K562 (cell line): ENCODE measurements around the gene KRTAP10-9. TPM values are rescaled to one million over a fixed set of nuclear protein-coding genes. Genes with fewer than 3 reads are reported as not detected.

Source experiments
- ZNF354B ChIP-seq: fragments of 250-450 bp; sonication (Bioruptor Pico); IDR thresholded peaks from 2 replicates; pipeline ENCODE4 v1.4.0; 2020
- ZNF445 ChIP-seq: fragments of 250-450 bp; sonication (Bioruptor Pico); IDR thresholded peaks from 2 replicates; pipeline ENCODE4 v1.4.0; 2020; ENCODE audit warnings: low read depth, mild to moderate bottlenecking, moderate library complexity
- polyA plus RNA-seq, 8 experiments: library from polyadenylated mRNA; depleted of rRNA in 4 of 8; stranded (reverse) in 5 of 8; unstranded in 3 of 8; fragments of >200 nt; fragmentation: Nextera tagmentation in 2 of 8; fragmentation: Illumina TruSeq in 1 of 8; extraction: Ambion mirVana in 2 of 8; extraction: Trizol in 1 of 8; gene quantifications; 2 replicates each; pipeline versions ENCODE4 v1.2.1 to v1.2.3, GENCODE V29; 2011 to 2014; ENCODE audit warnings: inconsistent platforms in 1 of 8, missing spikeins in 1 of 8
- total RNA-seq, 7 experiments: library from RNA; depleted of rRNA in 6 of 7; stranded (reverse); fragments of >200 nt in 6 of 7; fragmentation: Illumina TruSeq in 2 of 7; extraction: Trizol in 2 of 7; gene quantifications; 2 replicates each; pipeline versions ENCODE4 v1.2.1 to v1.2.3, GENCODE V29; 2011 to 2021; ENCODE audit warnings: low replicate concordance in 1 of 7
- TF ChIP-seq, protein P1 (sequence below): sonication (generic); formaldehyde crosslinking; IDR thresholded peaks from 2 replicates; pipeline ENCODE4 v1.8.0; 2022; ENCODE audit warnings: mild to moderate bottlenecking, missing genetic modification reagents
- TF ChIP-seq, protein P2 (sequence below): sonication (generic); formaldehyde crosslinking; IDR thresholded peaks from 2 replicates; pipeline ENCODE4 v1.8.0; 2022; ENCODE audit warnings: mild to moderate bottlenecking, missing genetic modification reagents

The KRTAP10-9 gene
- total and polyA plus RNA-seq, 9 of the 15 experiments (the other 6 are each of a cell fraction or from before 2014, with no cell fraction given) = not detected

DNA sequence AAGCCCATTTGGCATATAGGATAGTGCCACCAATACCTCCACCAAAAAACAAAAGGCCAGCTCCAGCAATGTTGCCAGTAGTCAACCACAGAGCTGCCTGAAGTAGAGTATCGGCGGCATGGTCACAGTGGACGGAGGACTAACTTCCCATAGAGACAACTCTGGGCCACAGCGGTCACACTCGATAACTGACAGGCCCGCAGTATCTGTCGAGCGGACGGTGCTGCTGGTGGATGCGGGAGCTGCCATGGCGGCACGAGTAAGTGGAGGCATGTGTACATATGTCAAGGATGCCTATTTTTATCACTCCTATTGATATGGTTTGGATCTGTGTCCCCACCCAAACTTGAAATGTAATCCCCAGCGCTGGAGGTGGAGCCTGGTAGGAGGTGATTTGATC lies 51.0 kb downstream of the KRTAP10-9 start (continued):
- TF ChIP-seq, protein P1, sequence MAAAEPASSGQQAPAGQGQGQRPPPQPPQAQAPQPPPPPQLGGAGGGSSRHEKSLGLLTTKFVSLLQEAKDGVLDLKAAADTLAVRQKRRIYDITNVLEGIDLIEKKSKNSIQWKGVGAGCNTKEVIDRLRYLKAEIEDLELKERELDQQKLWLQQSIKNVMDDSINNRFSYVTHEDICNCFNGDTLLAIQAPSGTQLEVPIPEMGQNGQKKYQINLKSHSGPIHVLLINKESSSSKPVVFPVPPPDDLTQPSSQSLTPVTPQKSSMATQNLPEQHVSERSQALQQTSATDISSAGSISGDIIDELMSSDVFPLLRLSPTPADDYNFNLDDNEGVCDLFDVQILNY (CRISPR knock-in tag) = no peak
- TF ChIP-seq ZNF354B (CRISPR knock-in tag) (no peak), ZNF445 (CRISPR knock-in tag) (no peak)
- TF ChIP-seq, protein P2, sequence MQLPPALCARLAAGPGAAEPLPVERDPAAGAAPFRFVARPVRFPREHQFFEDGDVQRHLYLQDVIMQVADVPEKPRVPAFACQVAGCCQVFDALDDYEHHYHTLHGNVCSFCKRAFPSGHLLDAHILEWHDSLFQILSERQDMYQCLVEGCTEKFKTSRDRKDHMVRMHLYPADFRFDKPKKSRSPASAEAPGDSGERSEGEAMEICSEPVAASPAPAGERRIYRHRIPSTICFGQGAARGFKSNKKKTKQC (CRISPR knock-in tag) = no peak

Other genes with a start within 250 kb of the KRTAP10-9 start
Only the 7 nearest of the 20 such genes appear.
- gene KRTAP10-6, start 34.6 kb upstream of the KRTAP10-9 start, total RNA-seq (2014; rRNA removed) = not detected in 2 replicates
- not detected in 2 replicates for gene KRTAP10-6, start 34.6 kb upstream of the KRTAP10-9 start, total RNA-seq (2014; rRNA removed; fragmentation: Illumina TruSeq; extraction: Trizol)
- gene KRTAP10-6, start 34.6 kb upstream of the KRTAP10-9 start, total RNA-seq (2015; rRNA removed; fragmentation: Illumina TruSeq; extraction: Trizol) = not detected in 2 replicates
- not detected in 2 replicates for gene KRTAP10-6, start 34.6 kb upstream of the KRTAP10-9 start, total RNA-seq (2021)
- gene KRTAP10-6, start 34.6 kb upstream of the KRTAP10-9 start, polyA plus RNA-seq (2011; rRNA removed) = not detected in 2 replicates
- not detected in 2 replicates for gene KRTAP10-6, start 34.6 kb upstream of the KRTAP10-9 start, polyA plus RNA-seq (2014; fragmentation: Illumina TruSeq; extraction: Trizol)
- not detected for gene KRTAP10-6, start 34.6 kb upstream of the KRTAP10-9 start, polyA plus RNA-seq (2014; fragmentation: Nextera tagmentation; extraction: Ambion mirVana)
- gene KRTAP10-6, start 34.6 kb upstream of the KRTAP10-9 start, polyA plus RNA-seq (2014; rRNA removed) = not detected in 2 replicates
- not detected in 2 replicates for gene KRTAP10-7, start 26.5 kb upstream of the KRTAP10-9 start, total RNA-seq (2014; rRNA removed)
- not detected in 2 replicates for gene KRTAP10-7, start 26.5 kb upstream of the KRTAP10-9 start, total RNA-seq (2014; rRNA removed; fragmentation: Illumina TruSeq; extraction: Trizol)
- not detected in 2 replicates for gene KRTAP10-7, start 26.5 kb upstream of the KRTAP10-9 start, total RNA-seq (2015; rRNA removed; fragmentation: Illumina TruSeq; extraction: Trizol)
- not detected in 2 replicates for gene KRTAP10-7, start 26.5 kb upstream of the KRTAP10-9 start, total RNA-seq (2021)
- not detected in 2 replicates for gene KRTAP10-7, start 26.5 kb upstream of the KRTAP10-9 start, polyA plus RNA-seq (2011; rRNA removed)
- not detected in 2 replicates for gene KRTAP10-7, start 26.5 kb upstream of the KRTAP10-9 start, polyA plus RNA-seq (2014; fragmentation: Illumina TruSeq; extraction: Trizol)
- not detected for gene KRTAP10-7, start 26.5 kb upstream of the KRTAP10-9 start, polyA plus RNA-seq (2014; fragmentation: Nextera tagmentation; extraction: Ambion mirVana)
- gene KRTAP10-7, start 26.5 kb upstream of the KRTAP10-9 start, polyA plus RNA-seq (2014; rRNA removed) = not detected in 2 replicates
- gene KRTAP10-8, start 15.0 kb upstream of the KRTAP10-9 start, total RNA-seq (2014; rRNA removed) = not detected in 2 replicates
- gene KRTAP10-8, start 15.0 kb upstream of the KRTAP10-9 start, total RNA-seq (2014; rRNA removed; fragmentation: Illumina TruSeq; extraction: Trizol) = not detected in 2 replicates
- gene KRTAP10-8, start 15.0 kb upstream of the KRTAP10-9 start, total RNA-seq (2015; rRNA removed; fragmentation: Illumina TruSeq; extraction: Trizol) = not detected in 2 replicates
- gene KRTAP10-8, start 15.0 kb upstream of the KRTAP10-9 start, total RNA-seq (2021) = not detected in 2 replicates
- not detected in 2 replicates for gene KRTAP10-8, start 15.0 kb upstream of the KRTAP10-9 start, polyA plus RNA-seq (2011; rRNA removed)
- gene KRTAP10-8, start 15.0 kb upstream of the KRTAP10-9 start, polyA plus RNA-seq (2014; fragmentation: Illumina TruSeq; extraction: Trizol) = not detected in 2 replicates
- gene KRTAP10-8, start 15.0 kb upstream of the KRTAP10-9 start, polyA plus RNA-seq (2014; fragmentation: Nextera tagmentation; extraction: Ambion mirVana) = not detected
- gene KRTAP10-8, start 15.0 kb upstream of the KRTAP10-9 start, polyA plus RNA-seq (2014; rRNA removed) = not detected in 2 replicates
- gene KRTAP10-10, start 10.3 kb downstream of the KRTAP10-9 start, total RNA-seq (2014; rRNA removed) = not detected in 2 replicates
- gene KRTAP10-10, start 10.3 kb downstream of the KRTAP10-9 start, total RNA-seq (2014; rRNA removed; fragmentation: Illumina TruSeq; extraction: Trizol) = not detected in 2 replicates
- gene KRTAP10-10, start 10.3 kb downstream of the KRTAP10-9 start, total RNA-seq (2015; rRNA removed; fragmentation: Illumina TruSeq; extraction: Trizol) = not detected in 2 replicates
- not detected in 2 replicates for gene KRTAP10-10, start 10.3 kb downstream of the KRTAP10-9 start, total RNA-seq (2021)
- not detected in 2 replicates for gene KRTAP10-10, start 10.3 kb downstream of the KRTAP10-9 start, polyA plus RNA-seq (2011; rRNA removed)
- not detected in 2 replicates for gene KRTAP10-10, start 10.3 kb downstream of the KRTAP10-9 start, polyA plus RNA-seq (2014; fragmentation: Illumina TruSeq; extraction: Trizol)
- not detected for gene KRTAP10-10, start 10.3 kb downstream of the KRTAP10-9 start, polyA plus RNA-seq (2014; fragmentation: Nextera tagmentation; extraction: Ambion mirVana)
- not detected in 2 replicates for gene KRTAP10-10, start 10.3 kb downstream of the KRTAP10-9 start, polyA plus RNA-seq (2014; rRNA removed)
- gene KRTAP10-11, start 19.3 kb downstream of the KRTAP10-9 start, total RNA-seq (2014; rRNA removed) = not detected in 2 replicates
- gene KRTAP10-11, start 19.3 kb downstream of the KRTAP10-9 start, total RNA-seq (2014; rRNA removed; fragmentation: Illumina TruSeq; extraction: Trizol) = not detected in 2 replicates
- not detected in 2 replicates for gene KRTAP10-11, start 19.3 kb downstream of the KRTAP10-9 start, total RNA-seq (2015; rRNA removed; fragmentation: Illumina TruSeq; extraction: Trizol)
- not detected in 2 replicates for gene KRTAP10-11, start 19.3 kb downstream of the KRTAP10-9 start, total RNA-seq (2021)
- not detected in 2 replicates for gene KRTAP10-11, start 19.3 kb downstream of the KRTAP10-9 start, polyA plus RNA-seq (2011; rRNA removed)
- gene KRTAP10-11, start 19.3 kb downstream of the KRTAP10-9 start, polyA plus RNA-seq (2014; fragmentation: Illumina TruSeq; extraction: Trizol) = not detected in 2 replicates
- not detected for gene KRTAP10-11, start 19.3 kb downstream of the KRTAP10-9 start, polyA plus RNA-seq (2014; fragmentation: Nextera tagmentation; extraction: Ambion mirVana)
- not detected in 2 replicates for gene KRTAP10-11, start 19.3 kb downstream of the KRTAP10-9 start, polyA plus RNA-seq (2014; rRNA removed)
- gene KRTAP12-4, start 27.6 kb downstream of the KRTAP10-9 start, total RNA-seq (2014; rRNA removed) = not detected in 2 replicates
- gene KRTAP12-4, start 27.6 kb downstream of the KRTAP10-9 start, total RNA-seq (2014; rRNA removed; fragmentation: Illumina TruSeq; extraction: Trizol) = not detected in 2 replicates
- not detected in 2 replicates for gene KRTAP12-4, start 27.6 kb downstream of the KRTAP10-9 start, total RNA-seq (2015; rRNA removed; fragmentation: Illumina TruSeq; extraction: Trizol)
- not detected in 2 replicates for gene KRTAP12-4, start 27.6 kb downstream of the KRTAP10-9 start, total RNA-seq (2021)
- gene KRTAP12-4, start 27.6 kb downstream of the KRTAP10-9 start, polyA plus RNA-seq (2011; rRNA removed) = not detected in 2 replicates
- not detected in 2 replicates for gene KRTAP12-4, start 27.6 kb downstream of the KRTAP10-9 start, polyA plus RNA-seq (2014; fragmentation: Illumina TruSeq; extraction: Trizol)
- gene KRTAP12-4, start 27.6 kb downstream of the KRTAP10-9 start, polyA plus RNA-seq (2014; fragmentation: Nextera tagmentation; extraction: Ambion mirVana) = not detected
- gene KRTAP12-4, start 27.6 kb downstream of the KRTAP10-9 start, polyA plus RNA-seq (2014; rRNA removed) = not detected in 2 replicates
- not detected in 2 replicates for gene KRTAP12-3, start 30.8 kb downstream of the KRTAP10-9 start, total RNA-seq (2014; rRNA removed)
- not detected in 2 replicates for gene KRTAP12-3, start 30.8 kb downstream of the KRTAP10-9 start, total RNA-seq (2014; rRNA removed; fragmentation: Illumina TruSeq; extraction: Trizol)
- gene KRTAP12-3, start 30.8 kb downstream of the KRTAP10-9 start, total RNA-seq (2015; rRNA removed; fragmentation: Illumina TruSeq; extraction: Trizol) = not detected in 2 replicates
- gene KRTAP12-3, start 30.8 kb downstream of the KRTAP10-9 start, total RNA-seq (2021) = not detected in 2 replicates
- gene KRTAP12-3, start 30.8 kb downstream of the KRTAP10-9 start, polyA plus RNA-seq (2011; rRNA removed) = not detected in 2 replicates
- not detected in 2 replicates for gene KRTAP12-3, start 30.8 kb downstream of the KRTAP10-9 start, polyA plus RNA-seq (2014; fragmentation: Illumina TruSeq; extraction: Trizol)
- gene KRTAP12-3, start 30.8 kb downstream of the KRTAP10-9 start, polyA plus RNA-seq (2014; fragmentation: Nextera tagmentation; extraction: Ambion mirVana) = not detected
- not detected in 2 replicates for gene KRTAP12-3, start 30.8 kb downstream of the KRTAP10-9 start, polyA plus RNA-seq (2014; rRNA removed)